OCI-LY3 (cell line): ENCODE data around the gene SESTD1.

ENCODE experiments used
- H2AFZ ChIP-seq: fragments of 200-600, 300-600 bp; shearing (Covaris generic); 2 replicates; pipeline ENCODE4 v1.6.0; 2014; ENCODE audit warnings: antibody characterized with exemption, low read depth, low read length
- H3K27ac ChIP-seq: fragments of 200-600, 300-600 bp; sonication (generic); 2 replicates; pipeline ENCODE4 v1.5.1; 2014; ENCODE audit warnings: mild to moderate bottlenecking, low read length, moderate library complexity, mixed read lengths
- H3K27me3 ChIP-seq: fragments of 200-600, 300-600 bp; sonication (generic); 2 replicates; pipeline ENCODE4 v1.6.1; 2014; ENCODE audit warnings: low read depth, low read length, mixed read lengths
- H3K36me3 ChIP-seq: fragments of 200-600, 300-600 bp; sonication (generic); replicated peaks from 2 replicates; pipeline ENCODE3; 2014; ENCODE audit warnings: low read depth, low read length, mixed read lengths
- H3K4me1 ChIP-seq: fragments of 300-600, 200-600 bp; sonication (generic); 2 replicates; pipeline ENCODE4 v1.6.1; 2014; ENCODE audit warnings: low read length, mixed read lengths
- H3K4me2 ChIP-seq: fragments of 200-600, 300-600 bp; sonication (generic); 2 replicates; pipeline ENCODE4 v1.6.1; 2014; ENCODE audit warnings: low read length, mixed read lengths
- H3K4me3 ChIP-seq: fragments of 300-600, 200-600 bp; sonication (generic); 2 replicates; pipeline ENCODE4 v1.5.1; 2014; ENCODE audit warnings: antibody characterized with exemption, mild to moderate bottlenecking, low read length, moderate library complexity
- H3K79me2 ChIP-seq: fragments of 300-600, 200-600 bp; shearing (Covaris generic); 2 replicates; pipeline ENCODE4 v1.6.1; 2014; ENCODE audit warnings: mild to moderate bottlenecking, low read length, mixed read lengths
- H3K9ac ChIP-seq: fragments of 300-600, 200-600 bp; shearing (Covaris generic); 2 replicates; pipeline ENCODE4 v1.6.0; 2014; ENCODE audit warnings: mild to moderate bottlenecking, low read length, moderate library complexity
- H3K9me3 ChIP-seq: fragments of 200-600, 300-600 bp; shearing (Covaris generic); 2 replicates; pipeline ENCODE4 v1.6.1; 2014; ENCODE audit warnings: low read length, mixed read lengths; ENCODE audit not compliant: insufficient read depth
- H4K20me1 ChIP-seq: fragments of 200-600, 300-600 bp; sonication (generic); 2 replicates; pipeline ENCODE4 v1.6.1; 2016; ENCODE audit warnings: low read length, mixed read lengths; ENCODE audit not compliant: insufficient read depth
- EZH2phosphoT487 ChIP-seq: fragments of 200-600 bp; shearing (Covaris generic); IDR thresholded peaks from 2 replicates; pipeline ENCODE4 v1.6.1; 2018; ENCODE audit warnings: antibody characterized with exemption, mixed run types, low read depth
- TF ChIP-seq, protein P1 (sequence below): fragments of 200-600, 300-600 bp; sonication (generic); IDR thresholded peaks from 2 replicates; pipeline ENCODE4 v1.5.1; 2014; ENCODE audit warnings: antibody characterized with exemption, low read length, low read depth

SESTD1 gene

DNA sequence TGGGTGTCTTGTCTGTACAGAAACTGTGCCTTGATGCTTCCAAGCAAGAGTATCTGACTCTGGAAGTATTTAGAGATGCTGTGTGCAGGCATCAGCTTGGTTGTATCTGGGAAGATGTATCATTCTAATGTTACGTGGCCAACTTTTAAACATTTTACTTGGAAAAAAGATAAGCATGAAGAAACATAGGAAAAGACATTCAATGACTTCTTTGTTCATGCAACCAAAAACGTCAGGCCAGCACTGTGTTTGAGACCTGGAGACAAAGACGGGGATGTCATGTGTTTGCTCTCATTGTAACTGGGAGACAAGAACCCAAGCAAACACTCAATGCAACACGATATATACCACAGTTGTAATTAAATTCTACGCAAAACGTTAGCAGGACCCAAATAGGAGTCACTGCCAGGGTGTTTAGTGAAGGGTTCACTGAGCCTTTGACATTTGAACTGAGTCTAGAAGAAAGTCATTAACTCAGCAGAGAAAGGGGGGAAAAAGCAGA lies 8.9 kb upstream of the SESTD1 start:
- Histone ChIP-seq H3K79me2 (no peaks in the 10 kb centered on the region), H3K4me2 (no peak overlapping the region), H4K20me1 (no peaks in the 10 kb centered on the region), H3K36me3 (no peaks in the 10 kb centered on the region), H3K4me3 (no peak overlapping the region), H3K27me3 (no peaks in the 10 kb centered on the region), H3K4me1 (no peaks in the 10 kb centered on the region), H3K27ac (no peak overlapping the region), H2AFZ (no peak overlapping the region), H3K9ac (no peak overlapping the region), H3K9me3 (no peaks in the 10 kb centered on the region)
- TF ChIP-seq EZH2phosphoT487: no peak
- TF ChIP-seq, protein P1, sequence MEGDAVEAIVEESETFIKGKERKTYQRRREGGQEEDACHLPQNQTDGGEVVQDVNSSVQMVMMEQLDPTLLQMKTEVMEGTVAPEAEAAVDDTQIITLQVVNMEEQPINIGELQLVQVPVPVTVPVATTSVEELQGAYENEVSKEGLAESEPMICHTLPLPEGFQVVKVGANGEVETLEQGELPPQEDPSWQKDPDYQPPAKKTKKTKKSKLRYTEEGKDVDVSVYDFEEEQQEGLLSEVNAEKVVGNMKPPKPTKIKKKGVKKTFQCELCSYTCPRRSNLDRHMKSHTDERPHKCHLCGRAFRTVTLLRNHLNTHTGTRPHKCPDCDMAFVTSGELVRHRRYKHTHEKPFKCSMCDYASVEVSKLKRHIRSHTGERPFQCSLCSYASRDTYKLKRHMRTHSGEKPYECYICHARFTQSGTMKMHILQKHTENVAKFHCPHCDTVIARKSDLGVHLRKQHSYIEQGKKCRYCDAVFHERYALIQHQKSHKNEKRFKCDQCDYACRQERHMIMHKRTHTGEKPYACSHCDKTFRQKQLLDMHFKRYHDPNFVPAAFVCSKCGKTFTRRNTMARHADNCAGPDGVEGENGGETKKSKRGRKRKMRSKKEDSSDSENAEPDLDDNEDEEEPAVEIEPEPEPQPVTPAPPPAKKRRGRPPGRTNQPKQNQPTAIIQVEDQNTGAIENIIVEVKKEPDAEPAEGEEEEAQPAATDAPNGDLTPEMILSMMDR: no peak

GRCh38 chr2:179272406-179273192 lies 8.0 kb upstream of the SESTD1 start:
- Histone ChIP-seq H2AFZ (no peak overlapping the region), H3K4me2 (no peak overlapping the region), H3K36me3 (no peaks in the 10 kb centered on the region), H3K4me3 (no peak overlapping the region), H3K9ac (no peak overlapping the region), H3K27ac (no peak overlapping the region), H3K9me3 (no peaks in the 10 kb centered on the region), H3K27me3 (no peaks in the 10 kb centered on the region), H4K20me1 (no peaks in the 10 kb centered on the region), H3K4me1 (no peaks in the 10 kb centered on the region), H3K79me2 (no peaks in the 10 kb centered on the region)
- TF ChIP-seq EZH2phosphoT487: no peak
- TF ChIP-seq, protein P1: no peak

- H3K4me2 ChIP-seq: no peak overlapping the region
- TF ChIP-seq, protein P1: no peak
- no peak for TF ChIP-seq EZH2phosphoT487
- H3K4me1 ChIP-seq: no peaks in the 10 kb centered on the region
- no peak overlapping the region for H3K4me3 ChIP-seq
- H3K9ac ChIP-seq: no peak overlapping the region
- no peaks in the 10 kb centered on the region for H3K79me2 ChIP-seq
- no peak overlapping the region for H2AFZ ChIP-seq
- no peak overlapping the region for H3K27ac ChIP-seq
- no peaks in the 10 kb centered on the region for H3K36me3 ChIP-seq
- no peaks in the 10 kb centered on the region for H4K20me1 ChIP-seq
- H3K9me3 ChIP-seq: no peaks in the 10 kb centered on the region
- H3K27me3 ChIP-seq: peaks cover 6% of the 10 kb centered on the region
These were observed 6.1 kb upstream of the SESTD1 start for GRCh38 chr2:179270689-179271088.

GRCh38 chr2:179268277-179268925 lies 3.8 kb upstream of the SESTD1 start:
- no peak overlapping the region for H2AFZ ChIP-seq
- peaks cover 5% of the 10 kb centered on the region for H3K4me1 ChIP-seq
- no peaks in the 10 kb centered on the region for H3K36me3 ChIP-seq
- H3K4me2 ChIP-seq: no peak overlapping the region
- H3K4me3 ChIP-seq: no peak overlapping the region
- H3K79me2 ChIP-seq: peaks cover 6% of the 10 kb centered on the region
- peaks cover 14% of the 10 kb centered on the region for H3K27me3 ChIP-seq
- TF ChIP-seq EZH2phosphoT487: no peak
- TF ChIP-seq, protein P1: no peak
- no peak overlapping the region for H3K27ac ChIP-seq
- no peak overlapping the region for H3K9ac ChIP-seq
- no peaks in the 10 kb centered on the region for H3K9me3 ChIP-seq
- no peaks in the 10 kb centered on the region for H4K20me1 ChIP-seq
